Measurements from ENCODE around the gene BOD1L1.
A peak's percentile ranks its signal among the peaks of the same experiment; 100 is the strongest.

Gene BOD1L1

GRCh38 chr4:13641084-13641483, 13.6 kb upstream of the BOD1L1 start:
- TF ChIP-seq CTCF (conservative IDR thresholded peaks at IDR 0.05; ENCODE audit: low read length), result no peak
- H3K4me3 ChIP-seq (ENCODE audit: low read length), result no peak overlapping the region
- DNase-seq (ENCODE audit: low read depth), result no peak

GRCh38 chr4:13640149-13640940, 12.8 kb upstream of the BOD1L1 start:
- TF ChIP-seq CTCF (conservative IDR thresholded peaks at IDR 0.05; ENCODE audit: low read length), result no peak
- H3K4me3 ChIP-seq (ENCODE audit: low read length), result no peak overlapping the region
- DNase-seq (ENCODE audit: low read depth), result peak; percentile 38

- no peak overlapping the region for H3K4me3 ChIP-seq (ENCODE audit: low read length)
- DNase-seq (ENCODE audit: low read depth), result peak; percentile 58
- no peak for TF ChIP-seq CTCF (conservative IDR thresholded peaks at IDR 0.05; ENCODE audit: low read length)
Measured at GRCh38 chr4:13635286-13635799, 7.8 kb upstream of the BOD1L1 start.

GRCh38 chr4:13633671-13634070, 6.1 kb upstream of the BOD1L1 start:
- no peak overlapping the region for H3K4me3 ChIP-seq (ENCODE audit: low read length)
- DNase-seq (ENCODE audit: low read depth), result peak; percentile 23
- no peak for TF ChIP-seq CTCF (conservative IDR thresholded peaks at IDR 0.05; ENCODE audit: low read length)

- no peak for TF ChIP-seq CTCF (conservative IDR thresholded peaks at IDR 0.05; ENCODE audit: low read length)
- DNase-seq (ENCODE audit: low read depth), result peak; percentile 5
- peak overlapping the region; percentile 82 for H3K4me3 ChIP-seq (ENCODE audit: low read length)
Measured at GRCh38 chr4:13627178-13627605, 333 bp downstream of the BOD1L1 start.

GRCh38 chr4:13626492-13627177, 890 bp downstream of the BOD1L1 start:
- no peak for DNase-seq (ENCODE audit: low read depth)

More at GRCh38 chr4:13626492-13627177, 890 bp downstream of the BOD1L1 start:
- no peak for TF ChIP-seq CTCF (conservative IDR thresholded peaks at IDR 0.05; ENCODE audit: low read length)
- peak overlapping the region; percentile 82 for H3K4me3 ChIP-seq (ENCODE audit: low read length)

Measured in AG10803 (cell line).